Immature natural killer cell (primary cell): ENCODE results near the gene GPR137B. TPM values are rescaled to one million over a fixed set of nuclear protein-coding genes. Genes with fewer than 3 reads are reported as not detected.

Experiments
- polyA plus RNA-seq, 3 donors: library from polyadenylated mRNA; unstranded; fragments of 300-500 nt; fragmentation: Illumina TruSeq; gene quantifications; one replicate each; pipeline ENCODE4 v1.2.3, GENCODE V29; 2021

Gene GPR137B
- polyA plus RNA-seq, 3 donors from 2014 or later = 3.6 to 10.8 (median 9.1) TPM

Other genes starting within 250 kb of the GPR137B start
- gene NID1, start 77.4 kb upstream of the GPR137B start, polyA plus RNA-seq = not detected
- 1 to 10 TPM; 2.0 to 2.1 (median 2.0) TPM for gene ERO1B, start 139.4 kb downstream of the GPR137B start, polyA plus RNA-seq